Epithelial cell of proximal tubule (primary cell): ENCODE data around the gene CNGB1. TPM values are rescaled to one million over a fixed set of nuclear protein-coding genes. Genes with fewer than 3 reads are reported as not detected.
A peak's percentile ranks its signal among the peaks of the same experiment; 100 is the strongest.

Experiments
- DNase-seq: peaks from one replicate; pipeline ENCODE4 v3.0.0-alpha.2; 2011; ENCODE audit warnings: low read depth
- H3K4me3 ChIP-seq: 2 replicates; pipeline ENCODE4 v1.5.1; 2011; ENCODE audit warnings: low read depth, mild to moderate bottlenecking, low read length
- total RNA-seq: library from RNA; depleted of rRNA; stranded (reverse); fragments of >200 nt; gene quantifications from 2 replicates; pipeline ENCODE4 v1.2.3, GENCODE V29; 2015
- TF ChIP-seq, protein P1 (sequence below): conservative IDR thresholded peaks from 2 replicates; pipeline ENCODE4 v1.5.1; 2012; ENCODE audit warnings: low read depth, mild to moderate bottlenecking, low read length

Gene CNGB1
- total RNA-seq, 1 donor from 2014 or later: 1.4 TPM

DNA sequence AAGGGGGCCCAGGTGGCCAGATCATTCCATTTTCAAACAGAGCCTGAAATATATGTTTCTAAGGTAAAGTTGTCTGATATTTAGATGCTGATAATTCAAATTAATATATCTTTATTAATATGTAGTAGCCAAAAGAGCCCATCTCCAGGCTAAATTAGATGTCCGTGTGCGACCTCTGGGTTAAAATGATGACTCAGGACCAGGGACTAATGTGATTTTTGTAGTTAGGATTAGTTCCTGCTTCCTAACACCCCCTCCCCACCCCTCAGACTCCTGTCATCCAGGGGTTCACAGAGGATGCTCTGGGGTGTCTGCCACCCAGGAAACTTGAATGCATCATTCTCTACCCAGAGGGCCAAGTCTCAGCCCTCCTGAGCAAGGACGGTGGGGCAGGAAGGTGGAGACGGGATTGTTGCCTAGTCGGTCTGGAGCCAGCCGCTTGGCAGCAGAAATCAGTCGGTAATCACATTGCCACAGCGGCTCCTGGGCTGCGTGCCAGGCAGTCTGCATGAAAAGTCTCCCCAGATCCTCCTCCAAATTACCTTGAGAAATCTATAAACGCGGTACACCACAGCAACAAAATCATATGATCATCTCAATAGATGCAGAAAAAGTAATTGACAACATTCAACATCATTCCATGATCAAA is 29.8 kb downstream of the CNGB1 start:
- TF ChIP-seq, protein P1, sequence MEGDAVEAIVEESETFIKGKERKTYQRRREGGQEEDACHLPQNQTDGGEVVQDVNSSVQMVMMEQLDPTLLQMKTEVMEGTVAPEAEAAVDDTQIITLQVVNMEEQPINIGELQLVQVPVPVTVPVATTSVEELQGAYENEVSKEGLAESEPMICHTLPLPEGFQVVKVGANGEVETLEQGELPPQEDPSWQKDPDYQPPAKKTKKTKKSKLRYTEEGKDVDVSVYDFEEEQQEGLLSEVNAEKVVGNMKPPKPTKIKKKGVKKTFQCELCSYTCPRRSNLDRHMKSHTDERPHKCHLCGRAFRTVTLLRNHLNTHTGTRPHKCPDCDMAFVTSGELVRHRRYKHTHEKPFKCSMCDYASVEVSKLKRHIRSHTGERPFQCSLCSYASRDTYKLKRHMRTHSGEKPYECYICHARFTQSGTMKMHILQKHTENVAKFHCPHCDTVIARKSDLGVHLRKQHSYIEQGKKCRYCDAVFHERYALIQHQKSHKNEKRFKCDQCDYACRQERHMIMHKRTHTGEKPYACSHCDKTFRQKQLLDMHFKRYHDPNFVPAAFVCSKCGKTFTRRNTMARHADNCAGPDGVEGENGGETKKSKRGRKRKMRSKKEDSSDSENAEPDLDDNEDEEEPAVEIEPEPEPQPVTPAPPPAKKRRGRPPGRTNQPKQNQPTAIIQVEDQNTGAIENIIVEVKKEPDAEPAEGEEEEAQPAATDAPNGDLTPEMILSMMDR: no peak
- no peak for DNase-seq
- no peak overlapping the region for H3K4me3 ChIP-seq

DNA sequence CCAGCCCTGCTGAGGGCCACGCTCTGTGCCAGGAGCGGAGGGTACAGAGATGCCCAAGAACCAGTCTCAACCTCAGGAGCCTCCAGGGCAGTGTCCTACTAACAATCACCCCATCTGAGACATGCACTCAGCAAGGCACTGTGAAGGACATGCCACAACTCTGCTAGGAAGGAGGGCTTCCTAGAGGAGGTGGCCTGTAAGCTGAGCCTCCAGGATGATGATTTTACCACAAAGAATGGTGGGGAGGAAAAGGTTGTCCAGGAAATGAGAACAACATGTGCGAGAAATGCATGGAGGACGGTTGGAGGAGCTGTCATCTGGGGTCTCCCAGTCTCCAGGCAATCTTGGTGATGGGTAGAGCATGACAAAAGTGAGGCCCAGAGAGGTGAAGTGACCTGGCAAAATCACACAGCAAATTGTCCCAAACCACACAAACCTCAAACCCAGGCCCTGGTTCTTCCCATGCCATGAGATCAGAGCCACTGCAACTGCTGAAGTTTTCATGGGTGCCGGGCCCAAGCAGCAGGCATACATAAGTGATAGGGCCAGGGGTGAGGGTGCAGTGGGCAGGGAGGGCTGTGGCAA is 30.5 kb downstream of the CNGB1 start:
- no peak for DNase-seq
- TF ChIP-seq, protein P1: no peak
- H3K4me3 ChIP-seq: no peak overlapping the region

DNA sequence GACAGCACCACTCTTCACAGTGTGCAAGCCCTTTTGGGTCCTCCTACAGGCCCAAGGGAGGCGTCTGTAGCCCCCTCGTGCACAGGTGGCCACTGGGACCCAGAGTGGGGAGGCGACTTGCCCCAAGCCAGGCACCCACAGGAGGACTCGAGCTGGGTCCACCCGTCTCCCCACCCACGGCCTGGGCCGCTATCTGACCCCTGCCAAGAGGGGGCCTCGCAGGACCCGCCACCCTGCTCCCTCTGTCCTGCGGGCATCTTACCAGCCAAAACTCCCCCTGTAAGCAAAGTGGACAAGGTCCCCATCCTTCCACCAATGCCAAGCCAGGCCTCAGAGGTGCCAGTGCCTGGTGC is 31.1 kb downstream of the CNGB1 start:
- H3K4me3 ChIP-seq: no peak overlapping the region
- TF ChIP-seq, protein P1: no peak

GRCh38 chr16:57938936-57939871 is 31.7 kb downstream of the CNGB1 start:
- DNase-seq: peak; percentile 30
- TF ChIP-seq, protein P1: peak; percentile 51
- H3K4me3 ChIP-seq: no peak overlapping the region

More for the DNA sequence above, 31.1 kb downstream of the CNGB1 start:
- DNase-seq: no peak

DNA sequence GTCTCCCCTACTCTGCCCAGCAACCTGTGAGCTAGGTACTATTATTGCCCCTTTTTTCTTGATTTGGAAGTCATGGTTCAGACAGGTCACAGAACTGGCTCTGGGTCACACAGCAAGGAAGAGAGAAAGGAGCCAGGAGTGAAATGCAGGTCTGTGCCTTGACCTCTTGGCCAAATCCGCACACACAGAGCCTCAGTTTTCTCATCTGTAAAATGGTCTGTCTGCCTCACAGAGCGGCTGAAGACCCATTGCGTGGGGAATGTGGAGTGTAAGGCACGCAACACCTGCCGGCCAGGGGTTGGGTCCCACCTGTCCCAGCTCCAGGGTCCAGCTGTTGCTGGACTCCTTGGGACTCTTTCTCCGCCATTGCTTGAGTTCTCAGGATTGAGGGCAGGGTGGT is 32.4 kb downstream of the CNGB1 start:
- no peak overlapping the region for H3K4me3 ChIP-seq
- DNase-seq: no peak
- TF ChIP-seq, protein P1: no peak

- no peak overlapping the region for H3K4me3 ChIP-seq
- no peak for DNase-seq
- TF ChIP-seq, protein P1: no peak
Observed at GRCh38 chr16:57937861-57938260, 33.1 kb downstream of the CNGB1 start.
